ENCODE results near the gene TRPM3.

- no peak for TF ChIP-seq POLR2AphosphoS5 (IDR thresholded peaks at IDR 0.05; ENCODE audit: borderline replicate concordance, low read depth, low read length)
- TF ChIP-seq EZH2 (IDR thresholded peaks at IDR 0.05), result no peak
- no peak for TF ChIP-seq FOXP2 (optimal IDR thresholded peaks at IDR 0.05; ENCODE audit: control extremely low read depth, extremely low read length, insufficient read depth)
Observed at GRCh38 chr9:70924895-70925547, 196.4 kb downstream of the TRPM3 start.
